Measurements from ENCODE around the gene ZNF629. TPM values are rescaled to one million over a fixed set of nuclear protein-coding genes. Genes with fewer than 3 reads are reported as not detected.

The ZNF629 gene
- total and polyA plus RNA-seq, 2 of the 4 experiments (the other 2 are of a cell fraction) = 7.3 to 9.1 TPM

DNA sequence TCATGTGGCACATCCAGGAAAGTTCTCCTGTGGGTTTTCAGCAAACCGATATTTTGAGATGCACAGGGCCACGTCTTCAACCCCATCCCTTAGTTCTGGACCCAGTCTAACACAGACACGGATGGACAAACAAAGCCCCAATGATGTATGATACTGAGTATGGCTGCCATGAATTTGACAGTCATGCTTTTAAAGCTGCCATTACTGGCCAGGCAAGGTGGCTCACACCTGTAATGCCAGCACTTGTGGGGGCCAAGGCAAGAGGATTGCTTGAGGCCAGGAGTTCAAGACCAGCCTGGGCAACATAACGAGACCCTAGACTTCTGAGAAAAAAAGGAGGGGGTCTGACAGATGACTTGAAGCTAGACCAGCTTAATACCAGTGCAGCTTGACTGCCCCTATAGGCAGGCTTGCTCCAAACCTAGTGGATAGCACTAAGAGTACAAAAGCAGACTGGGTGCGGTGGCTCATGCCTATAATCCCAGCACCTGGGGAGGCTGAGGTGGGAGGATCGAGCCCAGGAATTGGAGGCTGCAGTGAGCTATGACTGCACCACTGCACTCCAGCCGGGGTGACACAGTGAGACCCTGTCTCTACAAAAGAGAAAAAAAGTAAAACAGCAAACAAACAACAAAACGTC, 10.8 kb upstream of the ZNF629 start:
- H3K4me1 ChIP-seq (ENCODE audit: control insufficient read depth, insufficient read depth, low read length) = no peaks in the 10 kb centered on the region
- no TSS peak for BruUV-seq (replicated peaks)
- peaks cover 6% of the 10 kb centered on the region; the same call in 1 of the 2 replicates for H3K27me3 ChIP-seq (ENCODE audit: control insufficient read depth, insufficient read depth, low read length)
- no peak overlapping the region for H3K18ac ChIP-seq (ENCODE audit: low read depth, low read length)
- no peaks in the 10 kb centered on the region for H3K36me3 ChIP-seq (ENCODE audit: control insufficient read depth, insufficient read depth, low read length)
- H3K9me1 ChIP-seq (ENCODE audit: insufficient read depth, low read length) = no peaks in the 10 kb centered on the region
- no peak overlapping the region for H3K27ac ChIP-seq (ENCODE audit: insufficient read depth, low read length)
- H3K9me3 ChIP-seq (ENCODE audit: control insufficient read depth, insufficient read depth, low read length) = no peaks in the 10 kb centered on the region
- dilution Hi-C loops (cut with HindIII; ENCODE audit: low sequenced_read_pairs, unreplicated experiment) = no loop called here
- H2BK5ac ChIP-seq (ENCODE audit: low read depth, low read length, poor library complexity, severe bottlenecking) = no peak overlapping the region
- 74% methylated on average over 3 of the region's 8 CpGs; no CpG with 5 or more reads in 1 of the 2 experiments for WGBS, 2 experiments (ENCODE audit: extremely low coverage in 2 of 2, insufficient read length in 1 of 2)
- no peaks in the 10 kb centered on the region for H3K79me1 ChIP-seq (ENCODE audit: low read depth in 1 of 2, low read length in 2 of 2)
- no peak overlapping the region for H3K4me3 ChIP-seq (ENCODE audit: insufficient read depth, low read depth, low read length)
- intact Hi-C loops (cut with micrococcal nuclease) = no loop called here
- H4K8ac ChIP-seq (ENCODE audit: low read depth in 2 of 2, low read length in 2 of 2) = no peak overlapping the region
- H2AK9ac ChIP-seq (replicated peaks; ENCODE audit: low read depth, low read length, poor library complexity) = no peak overlapping the region
- in situ Hi-C loops (cut with MboI; ENCODE audit: low sequenced_read_pairs) = no loop called here
- no peak overlapping the region for H4K91ac ChIP-seq (ENCODE audit: insufficient read depth, low read depth, low read length)
- H3K23ac ChIP-seq (ENCODE audit: low read depth, low read length) = no peak overlapping the region
- no peak overlapping the region for H2BK20ac ChIP-seq (ENCODE audit: low read depth, low read length)
- no peak overlapping the region for H3K14ac ChIP-seq (replicated peaks; ENCODE audit: low read depth, low read length)
- H3K9ac ChIP-seq (ENCODE audit: low read depth, low read length) = no peak overlapping the region
- no peak overlapping the region for H2BK15ac ChIP-seq (ENCODE audit: low read depth, low read length)
- H2AFZ ChIP-seq (replicated peaks; ENCODE audit: low read length, poor library complexity) = no peak overlapping the region
- no peak for DNase-seq
- no peak overlapping the region for H3K4me2 ChIP-seq (ENCODE audit: low read depth, low read length)
- ChIA-PET CTCF (no interaction called here), POLR2A (ENCODE audit: unreplicated experiment) (no interaction called here)
- no peak overlapping the region for H3K56ac ChIP-seq (ENCODE audit: extremely low read depth, insufficient read depth, low read length)
- no peak overlapping the region for H2BK120ac ChIP-seq (ENCODE audit: low read depth, low read length)
- ATAC-seq (ENCODE audit: low read depth) = no peak
- H4K20me1 ChIP-seq (ENCODE audit: insufficient read depth, low read length) = no peaks in the 10 kb centered on the region
- no peak for TF ChIP-seq MXI1 (IDR thresholded peaks at IDR 0.05; ENCODE audit: borderline replicate concordance, low read depth, low read length)
- TF ChIP-seq MAFK (IDR thresholded peaks at IDR 0.05; ENCODE audit: low read depth, low read length) = no peak
- no peak for TF ChIP-seq RAD21 (IDR thresholded peaks at IDR 0.05; ENCODE audit: low read length)
- no peak for TF ChIP-seq CEBPB (IDR thresholded peaks at IDR 0.05; ENCODE audit: low read depth, low read length)
- no peak for TF ChIP-seq FOS (IDR thresholded peaks at IDR 0.05; ENCODE audit: low read depth, low read length)
- no peak for TF ChIP-seq RCOR1 (IDR thresholded peaks at IDR 0.05; ENCODE audit: insufficient replicate concordance, low read length)
- TF ChIP-seq MAZ (IDR thresholded peaks at IDR 0.05; ENCODE audit: borderline replicate concordance, low read depth, low read length) = no peak
- no peak for TF ChIP-seq NFE2L2 (IDR thresholded peaks at IDR 0.05; ENCODE audit: low read depth, low read length)
- TF ChIP-seq RFX5 (IDR thresholded peaks at IDR 0.05; ENCODE audit: low read depth, low read length) = no peak
- TF ChIP-seq, protein P1, sequence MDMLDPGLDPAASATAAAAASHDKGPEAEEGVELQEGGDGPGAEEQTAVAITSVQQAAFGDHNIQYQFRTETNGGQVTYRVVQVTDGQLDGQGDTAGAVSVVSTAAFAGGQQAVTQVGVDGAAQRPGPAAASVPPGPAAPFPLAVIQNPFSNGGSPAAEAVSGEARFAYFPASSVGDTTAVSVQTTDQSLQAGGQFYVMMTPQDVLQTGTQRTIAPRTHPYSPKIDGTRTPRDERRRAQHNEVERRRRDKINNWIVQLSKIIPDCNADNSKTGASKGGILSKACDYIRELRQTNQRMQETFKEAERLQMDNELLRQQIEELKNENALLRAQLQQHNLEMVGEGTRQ (IDR thresholded peaks at IDR 0.05; ENCODE audit: low read depth, low read length) = no peak
- TF ChIP-seq SMC3 (IDR thresholded peaks at IDR 0.05; ENCODE audit: low read depth, low read length) = no peak
- TF ChIP-seq, protein P2, sequence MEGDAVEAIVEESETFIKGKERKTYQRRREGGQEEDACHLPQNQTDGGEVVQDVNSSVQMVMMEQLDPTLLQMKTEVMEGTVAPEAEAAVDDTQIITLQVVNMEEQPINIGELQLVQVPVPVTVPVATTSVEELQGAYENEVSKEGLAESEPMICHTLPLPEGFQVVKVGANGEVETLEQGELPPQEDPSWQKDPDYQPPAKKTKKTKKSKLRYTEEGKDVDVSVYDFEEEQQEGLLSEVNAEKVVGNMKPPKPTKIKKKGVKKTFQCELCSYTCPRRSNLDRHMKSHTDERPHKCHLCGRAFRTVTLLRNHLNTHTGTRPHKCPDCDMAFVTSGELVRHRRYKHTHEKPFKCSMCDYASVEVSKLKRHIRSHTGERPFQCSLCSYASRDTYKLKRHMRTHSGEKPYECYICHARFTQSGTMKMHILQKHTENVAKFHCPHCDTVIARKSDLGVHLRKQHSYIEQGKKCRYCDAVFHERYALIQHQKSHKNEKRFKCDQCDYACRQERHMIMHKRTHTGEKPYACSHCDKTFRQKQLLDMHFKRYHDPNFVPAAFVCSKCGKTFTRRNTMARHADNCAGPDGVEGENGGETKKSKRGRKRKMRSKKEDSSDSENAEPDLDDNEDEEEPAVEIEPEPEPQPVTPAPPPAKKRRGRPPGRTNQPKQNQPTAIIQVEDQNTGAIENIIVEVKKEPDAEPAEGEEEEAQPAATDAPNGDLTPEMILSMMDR (conservative IDR thresholded peaks at IDR 0.05; ENCODE audit: low read depth, low read length) = no peak
- TF ChIP-seq, protein P3, sequence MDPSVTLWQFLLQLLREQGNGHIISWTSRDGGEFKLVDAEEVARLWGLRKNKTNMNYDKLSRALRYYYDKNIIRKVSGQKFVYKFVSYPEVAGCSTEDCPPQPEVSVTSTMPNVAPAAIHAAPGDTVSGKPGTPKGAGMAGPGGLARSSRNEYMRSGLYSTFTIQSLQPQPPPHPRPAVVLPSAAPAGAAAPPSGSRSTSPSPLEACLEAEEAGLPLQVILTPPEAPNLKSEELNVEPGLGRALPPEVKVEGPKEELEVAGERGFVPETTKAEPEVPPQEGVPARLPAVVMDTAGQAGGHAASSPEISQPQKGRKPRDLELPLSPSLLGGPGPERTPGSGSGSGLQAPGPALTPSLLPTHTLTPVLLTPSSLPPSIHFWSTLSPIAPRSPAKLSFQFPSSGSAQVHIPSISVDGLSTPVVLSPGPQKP (IDR thresholded peaks at IDR 0.05; ENCODE audit: borderline replicate concordance, low read depth, low read length) = no peak
- no peak for TF ChIP-seq BHLHE40 (IDR thresholded peaks at IDR 0.05; ENCODE audit: low read depth, low read length)
- TF ChIP-seq CHD1 (IDR thresholded peaks at IDR 0.05; ENCODE audit: low read depth, low read length) = no peak
- no peak for TF ChIP-seq POLR2A (IDR thresholded peaks at IDR 0.05; ENCODE audit: low read depth, low read length)
- no peak overlapping the region for H3K4ac ChIP-seq (ENCODE audit: low read depth, low read length)
- no peak overlapping the region for H2AK5ac ChIP-seq (ENCODE audit: low read depth, low read length)
- no peak overlapping the region for H4K5ac ChIP-seq (ENCODE audit: low read depth, low read length)

All from IMR-90 (cell line).